Measurements from ENCODE around the gene CCR9. TPM values are rescaled to one million over a fixed set of nuclear protein-coding genes. Genes with fewer than 3 reads are reported as not detected.

The CCR9 gene
- total RNA-seq, 2 donors from 2014 or later = 0.14 TPM; not detected in 1

DNA sequence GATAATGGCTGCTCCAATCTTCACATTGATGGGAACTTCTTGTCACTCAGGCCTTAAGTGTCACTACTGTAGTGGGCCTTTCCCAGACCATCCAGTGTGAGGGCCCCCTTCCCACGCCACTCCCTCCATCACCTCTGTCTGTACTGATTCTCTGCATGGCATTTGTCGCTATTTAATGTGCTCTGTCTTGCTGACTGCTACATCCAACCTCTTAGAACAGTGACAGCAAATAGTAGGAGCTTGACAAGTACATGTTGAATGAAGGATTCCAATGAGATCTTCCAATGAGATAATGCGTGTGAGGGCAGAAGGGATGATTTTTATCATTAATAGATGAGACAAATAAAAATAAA is 5.6 kb upstream of the CCR9 start:
- H3K36me3 Mint-ChIP-seq (ENCODE audit: insufficient read depth in 2 of 2) = no peaks in the 10 kb centered on the region
- peaks cover 23% of the 10 kb centered on the region for H3K4me1 Mint-ChIP-seq (ENCODE audit: low read depth)
- ATAC-seq (replicated peaks in 1 of 2) (peak; percentile 8 to 18), DNase-seq (no peak)
- no peaks in the 10 kb centered on the region for H3K9me3 Mint-ChIP-seq
- H3K4me3 Mint-ChIP-seq = no peak overlapping the region
- H3K27ac Mint-ChIP-seq = no peak overlapping the region
- H3K27me3 Mint-ChIP-seq (ENCODE audit: low read depth) = peaks cover 67% of the 10 kb centered on the region

DNA sequence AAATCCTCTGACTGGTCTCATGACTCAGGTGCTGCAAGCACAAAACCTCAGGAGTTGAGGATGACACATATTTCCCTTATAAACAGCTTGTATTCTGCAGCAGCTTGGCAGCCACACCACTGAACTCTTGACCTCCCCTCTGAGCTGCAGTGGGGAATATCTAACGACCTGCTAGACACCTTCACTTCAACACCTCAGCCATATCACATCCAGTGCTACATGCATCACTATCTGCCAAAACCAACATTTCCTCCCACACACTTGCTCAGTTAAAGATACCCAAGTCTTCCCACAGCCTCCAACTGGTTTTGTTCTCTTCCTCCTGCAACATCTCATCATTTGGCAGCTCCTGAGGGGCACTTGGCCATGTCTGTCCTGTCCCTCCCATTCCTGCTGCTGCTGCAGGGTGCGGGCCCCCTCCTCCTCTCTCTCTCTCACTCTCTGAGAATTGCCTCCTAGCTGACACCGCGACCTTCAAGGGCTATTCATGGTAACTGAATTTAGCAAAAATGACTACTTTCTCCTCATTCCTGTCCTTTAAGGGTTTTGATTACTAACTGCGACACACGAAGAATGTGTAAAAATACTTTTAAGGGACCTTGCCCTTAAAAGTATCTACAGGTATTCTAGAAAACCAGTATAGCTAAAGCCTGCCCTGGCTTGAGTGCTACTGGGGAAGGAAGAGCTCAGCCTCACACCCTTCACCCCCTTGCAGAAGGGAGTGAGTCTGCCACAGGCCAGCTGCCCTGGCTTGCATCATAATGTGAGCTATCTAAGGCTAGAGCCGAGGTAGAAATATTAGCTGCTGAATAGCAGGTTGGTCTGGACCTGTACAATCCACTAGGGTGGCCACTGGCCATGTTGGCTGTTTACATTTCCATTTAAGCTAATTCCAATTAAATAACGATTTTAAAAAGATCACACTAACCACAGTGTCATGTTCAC is 5.0 kb upstream of the CCR9 start:
- Mint-ChIP-seq H3K4me3 (peak overlapping the region in 1 of 2 donors; percentile 17), H3K4me1 (ENCODE audit: low read depth) (peaks cover 27% of the 10 kb centered on the region), H3K9me3 (no peaks in the 10 kb centered on the region), H3K27ac (no peak overlapping the region), H3K36me3 (ENCODE audit: insufficient read depth in 2 of 2) (no peaks in the 10 kb centered on the region), H3K27me3 (ENCODE audit: low read depth) (peaks cover 67% of the 10 kb centered on the region)
- ATAC-seq (replicated peaks in 1 of 2) = peak; percentile 85 to 94
- peak; percentile 32 to 44 for DNase-seq

DNA sequence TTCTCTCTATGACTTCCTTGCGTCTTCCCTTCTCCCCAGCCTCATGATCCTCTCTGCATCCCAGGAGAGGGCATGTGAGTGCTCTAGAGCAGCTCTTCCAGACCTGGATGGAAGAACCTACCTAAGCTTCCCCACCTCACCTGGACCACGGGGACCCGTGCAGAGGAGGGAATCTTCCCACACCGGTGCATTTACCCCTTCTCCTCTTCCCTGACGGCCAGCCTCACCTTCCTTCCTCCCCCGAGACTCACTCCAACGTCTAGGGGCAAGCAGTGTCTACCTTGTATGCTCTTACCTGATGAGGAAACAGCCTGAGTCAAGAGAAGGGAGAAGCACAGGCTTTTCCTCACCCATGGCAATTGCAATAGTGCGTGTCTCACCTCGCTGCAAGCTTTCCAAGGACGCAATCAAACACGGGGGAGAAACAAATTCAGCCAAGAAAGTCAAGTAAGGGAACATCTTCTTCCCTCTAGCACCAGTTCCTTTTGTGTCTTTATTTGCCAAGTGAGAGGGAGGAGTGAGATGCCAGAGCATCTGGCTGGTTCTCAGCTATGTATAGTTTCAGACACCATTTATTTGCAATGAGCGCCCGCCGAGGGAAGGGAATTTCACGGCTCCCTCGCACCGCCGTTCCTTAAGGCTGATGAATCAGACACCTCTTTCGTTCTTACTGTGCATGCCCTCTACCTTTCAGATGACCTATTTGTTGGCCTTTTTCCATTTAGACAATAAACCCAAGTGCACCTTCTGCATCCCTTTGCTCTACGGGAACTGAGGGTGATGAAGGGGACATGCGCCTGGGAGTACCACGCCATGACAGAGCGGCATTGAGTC is 1.8 kb upstream of the CCR9 start:
- DNase-seq (peak; percentile 28 to 43), ATAC-seq (replicated peaks in 1 of 2) (peak; percentile 31 to 47)
- no peaks in the 10 kb centered on the region for H3K36me3 Mint-ChIP-seq (ENCODE audit: insufficient read depth in 2 of 2)
- peak overlapping the region in 1 of 2 donors; percentile 21 for H3K4me3 Mint-ChIP-seq
- H3K9me3 Mint-ChIP-seq = no peaks in the 10 kb centered on the region
- H3K27me3 Mint-ChIP-seq (ENCODE audit: low read depth) = peaks cover 63% of the 10 kb centered on the region
- H3K27ac Mint-ChIP-seq = no peak overlapping the region
- peaks cover 49% of the 10 kb centered on the region for H3K4me1 Mint-ChIP-seq (ENCODE audit: low read depth)

DNA sequence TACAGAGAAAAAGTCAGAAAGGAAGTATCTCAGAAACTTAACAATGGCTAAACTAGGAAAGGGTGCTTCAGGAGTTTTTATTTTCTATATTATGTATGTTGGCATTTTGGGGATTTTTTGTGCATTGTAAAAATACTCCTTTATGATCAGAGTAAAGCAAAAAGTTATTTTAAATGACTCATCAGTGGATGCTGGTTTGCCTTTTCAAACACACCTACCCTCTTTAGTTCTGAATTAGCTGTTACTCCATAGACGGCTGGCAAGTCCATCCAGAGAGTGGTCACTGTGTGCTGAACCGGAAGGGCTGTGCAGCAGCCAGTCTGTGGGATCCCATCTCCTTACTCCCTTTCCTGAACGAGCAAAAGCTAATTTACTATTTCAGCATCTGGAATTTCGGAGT is 942 bp downstream of the CCR9 start:
- ATAC-seq (replicated peaks in 1 of 2) (peak; percentile 36 to 43), DNase-seq (no peak)
- Mint-ChIP-seq H3K27ac (no peak overlapping the region), H3K27me3 (ENCODE audit: low read depth) (peaks cover 69% of the 10 kb centered on the region), H3K4me3 (no peak overlapping the region), H3K9me3 (no peaks in the 10 kb centered on the region), H3K4me1 (ENCODE audit: low read depth) (peaks cover 46% of the 10 kb centered on the region), H3K36me3 (ENCODE audit: insufficient read depth in 2 of 2) (no peaks in the 10 kb centered on the region)

DNA sequence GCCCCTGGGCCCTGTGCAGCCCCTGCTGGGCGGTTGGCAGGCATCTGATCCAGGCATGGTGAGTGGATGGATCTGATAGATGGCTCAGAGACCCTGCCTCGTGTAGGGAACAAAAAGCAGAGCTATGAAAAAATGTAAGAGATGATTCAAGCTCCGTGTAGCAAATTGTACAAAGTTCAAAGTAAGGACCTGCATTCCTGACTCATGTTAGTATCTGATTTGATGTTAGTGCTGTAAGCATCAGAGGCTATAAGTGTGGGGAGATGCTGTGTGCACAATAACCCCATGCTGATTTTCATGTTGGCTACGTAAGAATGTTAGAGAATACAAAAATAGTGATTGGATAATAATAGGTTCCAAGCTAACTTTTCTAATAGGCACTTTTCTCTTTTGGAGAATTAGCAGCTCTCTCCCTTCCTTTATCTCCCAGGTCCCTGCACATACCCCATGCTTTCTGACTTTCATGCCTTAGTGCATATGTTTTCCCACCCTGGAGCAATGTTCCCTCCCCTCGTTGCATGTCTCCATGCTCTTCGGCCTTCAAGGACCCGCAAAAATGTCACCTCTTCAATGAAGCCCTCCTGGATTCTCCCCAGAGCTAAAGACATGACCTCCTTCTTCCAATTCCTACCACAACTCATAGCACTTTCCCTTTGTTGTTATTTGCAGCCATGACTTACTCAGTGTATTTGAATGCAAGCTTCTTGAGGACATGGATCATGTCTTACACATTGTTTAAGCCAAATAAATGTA is 1.6 kb downstream of the CCR9 start:
- no peaks in the 10 kb centered on the region for H3K36me3 Mint-ChIP-seq (ENCODE audit: insufficient read depth in 2 of 2)
- no peaks in the 10 kb centered on the region for H3K9me3 Mint-ChIP-seq
- peaks cover 73% of the 10 kb centered on the region for H3K27me3 Mint-ChIP-seq (ENCODE audit: low read depth)
- H3K4me3 Mint-ChIP-seq = no peak overlapping the region
- peak; percentile 18 to 26 for ATAC-seq (replicated peaks in 1 of 2)
- peaks cover 53% of the 10 kb centered on the region for H3K4me1 Mint-ChIP-seq (ENCODE audit: low read depth)
- no peak for DNase-seq
- H3K27ac Mint-ChIP-seq = no peak overlapping the region

DNA sequence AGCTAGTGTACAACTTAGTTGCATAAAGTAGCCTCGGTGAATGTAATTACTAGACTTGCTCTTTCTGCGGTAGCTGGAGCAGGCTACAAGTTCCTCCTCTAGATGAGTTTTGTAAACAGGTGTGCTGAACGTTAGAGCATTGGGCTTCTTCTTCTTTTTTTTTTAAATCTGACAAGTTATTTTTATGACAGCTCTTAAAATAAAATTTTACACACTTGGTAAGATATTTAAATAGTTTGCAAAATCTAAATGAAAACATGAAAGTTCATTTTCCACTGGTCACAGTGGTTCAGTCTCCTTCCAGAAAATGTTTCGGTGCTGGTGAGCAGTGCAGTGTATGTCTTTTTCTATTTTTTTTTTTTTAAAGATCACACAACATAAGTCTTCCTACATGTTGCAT is 3.0 kb downstream of the CCR9 start:
- H3K4me1 Mint-ChIP-seq (ENCODE audit: low read depth) = peaks cover 61% of the 10 kb centered on the region
- no peak overlapping the region for H3K27ac Mint-ChIP-seq
- H3K27me3 Mint-ChIP-seq (ENCODE audit: low read depth) = peaks cover 73% of the 10 kb centered on the region
- H3K4me3 Mint-ChIP-seq = no peak overlapping the region
- no peak for DNase-seq
- no peak for ATAC-seq (replicated peaks in 1 of 2)
- no peaks in the 10 kb centered on the region for H3K36me3 Mint-ChIP-seq (ENCODE audit: insufficient read depth in 2 of 2)
- no peaks in the 10 kb centered on the region for H3K9me3 Mint-ChIP-seq

DNA sequence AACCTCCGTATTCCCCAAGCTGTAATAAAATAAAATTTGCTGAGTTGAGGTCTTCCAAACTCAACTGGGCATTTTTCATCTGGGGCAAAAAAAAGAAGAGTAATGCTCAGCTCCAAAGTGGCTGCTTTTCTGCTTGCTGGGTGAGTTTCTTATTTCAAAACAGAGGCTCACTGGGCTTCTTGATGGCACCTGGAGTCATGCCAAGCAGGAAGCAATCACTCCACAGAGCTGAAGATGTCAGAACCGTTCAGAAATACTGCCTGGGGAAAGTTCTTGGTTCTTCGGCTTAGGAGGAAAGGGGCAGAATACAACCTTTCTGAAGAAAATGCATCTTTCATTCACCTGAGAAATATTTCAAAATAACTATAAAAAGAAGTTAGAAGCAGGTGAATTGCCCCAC is 4.1 kb downstream of the CCR9 start:
- peak overlapping the region in 1 of 2 donors; percentile 40 for H3K4me3 Mint-ChIP-seq
- peaks cover 65% of the 10 kb centered on the region for H3K27me3 Mint-ChIP-seq (ENCODE audit: low read depth)
- no peaks in the 10 kb centered on the region for H3K9me3 Mint-ChIP-seq
- no peak overlapping the region for H3K27ac Mint-ChIP-seq
- DNase-seq (no peak), ATAC-seq (replicated peaks in 1 of 2) (no peak)
- no peaks in the 10 kb centered on the region for H3K36me3 Mint-ChIP-seq (ENCODE audit: insufficient read depth in 2 of 2)
- H3K4me1 Mint-ChIP-seq (ENCODE audit: low read depth) = peaks cover 52% of the 10 kb centered on the region

DNA sequence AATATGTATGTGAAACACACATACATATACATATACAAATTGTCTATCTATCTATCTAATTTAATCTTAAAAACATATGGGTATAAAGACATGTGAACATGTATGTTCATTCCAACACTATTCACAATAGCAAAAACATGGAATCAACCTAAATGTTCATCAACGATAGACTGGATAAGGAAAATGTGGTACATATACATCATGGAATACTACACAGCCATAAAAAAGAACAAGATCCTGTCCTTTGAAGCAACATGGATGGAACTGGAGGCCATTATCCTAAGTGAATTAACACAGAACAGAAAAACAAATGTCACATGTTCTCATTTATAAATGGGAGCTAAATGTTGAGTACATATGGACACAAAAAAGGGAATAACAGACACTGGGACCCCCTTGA is 5.8 kb downstream of the CCR9 start:
- H3K36me3 Mint-ChIP-seq (ENCODE audit: insufficient read depth in 2 of 2) = no peaks in the 10 kb centered on the region
- H3K4me1 Mint-ChIP-seq (ENCODE audit: low read depth) = peaks cover 40% of the 10 kb centered on the region
- H3K4me3 Mint-ChIP-seq = no peak overlapping the region
- no peaks in the 10 kb centered on the region for H3K9me3 Mint-ChIP-seq
- H3K27me3 Mint-ChIP-seq (ENCODE audit: low read depth) = peaks cover 60% of the 10 kb centered on the region
- H3K27ac Mint-ChIP-seq = no peak overlapping the region
- DNase-seq (no peak), ATAC-seq (replicated peaks in 1 of 2) (no peak)

DNA sequence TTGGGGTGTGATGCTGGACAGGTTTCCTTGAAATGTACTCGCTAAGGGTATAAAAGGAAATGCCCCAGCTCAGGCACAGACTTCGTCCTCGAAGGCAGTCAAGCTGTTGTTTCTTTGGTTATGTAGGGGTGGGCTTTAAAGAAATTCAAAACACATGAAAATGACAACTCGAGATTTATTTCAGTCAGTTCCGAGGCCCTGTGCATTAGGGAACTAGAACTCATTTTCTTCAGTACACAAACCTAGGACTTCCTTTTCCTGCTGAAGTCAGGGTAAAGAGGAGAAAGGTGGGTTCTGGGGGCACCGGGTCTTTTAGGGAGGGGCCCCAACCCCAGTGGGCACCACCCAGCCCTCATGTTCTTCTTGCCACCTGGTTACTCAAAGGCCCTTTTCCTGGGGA is 7.7 kb downstream of the CCR9 start:
- Mint-ChIP-seq H3K4me1 (ENCODE audit: low read depth) (peaks cover 26% of the 10 kb centered on the region), H3K27ac (no peak overlapping the region), H3K9me3 (no peaks in the 10 kb centered on the region), H3K36me3 (ENCODE audit: insufficient read depth in 2 of 2) (no peaks in the 10 kb centered on the region), H3K4me3 (no peak overlapping the region), H3K27me3 (ENCODE audit: low read depth) (peaks cover 72% of the 10 kb centered on the region)
- no peak for ATAC-seq (replicated peaks in 1 of 2)
- no peak for DNase-seq

DNA sequence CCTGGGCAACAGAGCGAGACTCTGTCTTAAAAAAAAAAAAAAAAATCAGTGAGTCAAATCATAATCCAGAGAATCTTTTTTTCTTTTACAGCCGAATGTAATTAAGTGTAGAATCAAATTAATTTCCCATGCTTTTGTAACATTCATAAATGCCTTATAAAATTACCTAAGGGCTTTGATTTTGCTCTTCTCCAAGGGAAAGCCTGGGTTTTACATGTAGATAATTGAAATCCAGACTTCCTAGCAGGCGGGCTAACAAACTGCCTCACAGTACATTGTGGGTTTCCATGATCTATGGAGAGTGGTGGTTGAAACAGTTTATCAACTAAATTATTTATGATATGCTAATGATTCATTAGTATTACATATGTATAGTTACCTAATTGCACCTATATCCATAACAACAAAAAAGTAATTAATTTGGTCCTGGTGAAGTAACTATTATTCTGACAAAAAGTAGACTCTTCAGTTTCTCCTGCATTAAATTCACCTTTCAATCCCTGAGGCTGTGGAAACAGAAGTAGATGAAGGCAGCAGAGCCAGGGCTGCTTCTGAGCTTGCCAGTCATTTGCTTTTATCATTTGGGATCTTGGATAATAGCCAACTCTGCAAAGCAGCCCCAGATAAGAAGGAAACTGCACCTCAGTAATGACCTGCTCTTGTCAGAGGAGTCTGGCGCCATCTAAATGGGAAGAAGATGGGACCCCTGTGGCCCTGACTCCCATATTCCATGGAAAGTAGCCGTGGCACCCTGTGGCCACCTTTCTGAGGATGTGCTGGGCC is 9.5 kb downstream of the CCR9 start:
- peaks cover 19% of the 10 kb centered on the region for H3K4me1 Mint-ChIP-seq (ENCODE audit: low read depth)
- H3K36me3 Mint-ChIP-seq (ENCODE audit: insufficient read depth in 2 of 2) = no peaks in the 10 kb centered on the region
- ATAC-seq (replicated peaks in 1 of 2) (no peak), DNase-seq (no peak)
- H3K4me3 Mint-ChIP-seq = no peak overlapping the region
- no peak overlapping the region for H3K27ac Mint-ChIP-seq
- H3K27me3 Mint-ChIP-seq (ENCODE audit: low read depth) = peaks cover 74% of the 10 kb centered on the region
- H3K9me3 Mint-ChIP-seq = no peaks in the 10 kb centered on the region

DNA sequence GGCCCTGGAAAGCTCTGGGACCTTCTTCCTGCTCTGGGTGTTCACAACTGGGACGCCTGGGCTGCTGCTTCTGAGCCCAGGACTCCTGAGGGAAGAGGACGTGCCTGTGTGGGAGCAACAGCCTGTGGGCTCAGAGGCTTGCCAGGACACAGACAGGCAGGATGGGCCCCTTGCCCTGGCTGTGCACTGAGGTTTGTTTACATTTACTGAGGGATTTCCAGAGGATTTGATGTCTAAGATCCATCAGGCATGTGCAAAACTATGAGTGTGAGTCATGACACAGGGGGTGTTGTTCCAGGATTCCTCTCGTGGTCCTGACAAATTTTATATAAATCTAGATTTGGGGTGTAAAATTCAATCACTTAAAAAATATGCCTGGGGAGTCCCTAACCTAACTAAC is 10.6 kb downstream of the CCR9 start:
- DNase-seq (no peak), ATAC-seq (replicated peaks in 1 of 2) (no peak)
- Mint-ChIP-seq H3K4me3 (no peak overlapping the region), H3K27me3 (ENCODE audit: low read depth) (peaks cover 73% of the 10 kb centered on the region), H3K9me3 (no peaks in the 10 kb centered on the region), H3K27ac (no peak overlapping the region), H3K4me1 (ENCODE audit: low read depth) (peaks cover 17% of the 10 kb centered on the region), H3K36me3 (ENCODE audit: insufficient read depth in 2 of 2) (no peaks in the 10 kb centered on the region)

DNA sequence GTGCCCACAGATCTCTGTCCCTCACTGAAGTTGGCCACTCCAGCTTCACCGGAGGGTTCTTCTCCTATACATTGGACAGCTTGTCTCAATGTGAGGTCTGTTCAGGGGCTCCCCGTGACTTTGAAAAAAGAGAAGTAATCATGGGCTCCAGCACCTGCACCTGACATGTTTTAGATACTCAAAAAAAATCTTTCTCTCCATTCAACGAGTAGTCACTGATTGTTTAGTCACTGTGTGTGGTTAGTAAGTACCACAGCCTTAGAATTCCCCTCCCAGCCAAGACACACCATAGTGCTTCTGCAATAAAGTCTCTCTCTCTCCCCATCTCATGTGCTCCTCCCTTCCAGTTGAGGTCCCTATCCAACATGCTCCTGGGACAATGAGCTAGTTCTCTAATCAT is 18.6 kb downstream of the CCR9 start:
- H3K27me3 Mint-ChIP-seq (ENCODE audit: low read depth) = peaks cover 58% of the 10 kb centered on the region

More for the DNA sequence above, 18.6 kb downstream of the CCR9 start:
- Mint-ChIP-seq H3K9me3 (no peaks in the 10 kb centered on the region), H3K4me3 (no peak overlapping the region), H3K4me1 (ENCODE audit: low read depth) (peaks cover 29% of the 10 kb centered on the region), H3K36me3 (ENCODE audit: insufficient read depth in 2 of 2) (no peaks in the 10 kb centered on the region), H3K27ac (no peak overlapping the region)
- peak; percentile 85 to 86 for ATAC-seq (replicated peaks in 1 of 2)
- DNase-seq = peak in 1 of 2 donors; percentile 22

Data from activated T-cell treated with anti-CD3 and anti-CD28 coated beads, Interleukin-2, amount 50 U/mL, for 72 hours (primary cell).